ENCODE data around the gene UBTF.

The UBTF gene

DNA sequence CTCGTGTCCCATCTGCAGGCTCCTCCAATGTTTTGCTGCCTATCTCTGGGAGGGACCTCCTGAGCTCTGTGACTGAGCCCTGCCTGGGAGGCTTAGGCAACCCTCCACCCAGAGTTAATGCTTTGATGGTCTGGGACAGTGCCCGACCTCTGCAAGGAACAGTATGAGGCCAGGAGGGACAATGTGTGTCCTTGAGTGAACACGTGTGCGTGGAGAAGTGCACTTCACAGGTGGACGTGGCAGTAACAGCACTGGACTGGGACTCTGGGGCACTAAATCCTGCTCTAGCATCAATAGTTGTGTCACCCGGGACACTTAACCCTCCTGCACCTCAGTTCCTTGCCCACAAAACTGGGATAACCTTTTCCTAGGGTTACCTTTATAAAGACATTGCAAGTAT lies 4.6 kb downstream of the UBTF start:
- Histone ChIP-seq H3K9ac (ENCODE audit: low read length) (no peak overlapping the region), H2AFZ (ENCODE audit: low read depth, low read length) (no peak overlapping the region), H3K27ac (ENCODE audit: low read length) (no peak overlapping the region), H3K4me1 (ENCODE audit: low read length) (peaks cover 44% of the 10 kb centered on the region), H3K4me3 (ENCODE audit: low read length) (no peak overlapping the region), H3K4me2 (ENCODE audit: low read length) (no peak overlapping the region), H3K36me3 (replicated peaks; ENCODE audit: low read depth, low read length) (peaks cover 51% of the 10 kb centered on the region), H4K20me1 (ENCODE audit: insufficient read depth, low read length) (no peaks in the 10 kb centered on the region), H3K27me3 (ENCODE audit: low read depth, low read length) (no peaks in the 10 kb centered on the region), H3K9me3 (ENCODE audit: insufficient read depth, low read length) (no peaks in the 10 kb centered on the region), H3K79me2 (ENCODE audit: low read length) (peaks cover 47% of the 10 kb centered on the region)
- TF ChIP-seq EZH2phosphoT487 (IDR thresholded peaks at IDR 0.05; ENCODE audit: low read depth) = no peak
- TF ChIP-seq, protein P1, sequence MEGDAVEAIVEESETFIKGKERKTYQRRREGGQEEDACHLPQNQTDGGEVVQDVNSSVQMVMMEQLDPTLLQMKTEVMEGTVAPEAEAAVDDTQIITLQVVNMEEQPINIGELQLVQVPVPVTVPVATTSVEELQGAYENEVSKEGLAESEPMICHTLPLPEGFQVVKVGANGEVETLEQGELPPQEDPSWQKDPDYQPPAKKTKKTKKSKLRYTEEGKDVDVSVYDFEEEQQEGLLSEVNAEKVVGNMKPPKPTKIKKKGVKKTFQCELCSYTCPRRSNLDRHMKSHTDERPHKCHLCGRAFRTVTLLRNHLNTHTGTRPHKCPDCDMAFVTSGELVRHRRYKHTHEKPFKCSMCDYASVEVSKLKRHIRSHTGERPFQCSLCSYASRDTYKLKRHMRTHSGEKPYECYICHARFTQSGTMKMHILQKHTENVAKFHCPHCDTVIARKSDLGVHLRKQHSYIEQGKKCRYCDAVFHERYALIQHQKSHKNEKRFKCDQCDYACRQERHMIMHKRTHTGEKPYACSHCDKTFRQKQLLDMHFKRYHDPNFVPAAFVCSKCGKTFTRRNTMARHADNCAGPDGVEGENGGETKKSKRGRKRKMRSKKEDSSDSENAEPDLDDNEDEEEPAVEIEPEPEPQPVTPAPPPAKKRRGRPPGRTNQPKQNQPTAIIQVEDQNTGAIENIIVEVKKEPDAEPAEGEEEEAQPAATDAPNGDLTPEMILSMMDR (IDR thresholded peaks at IDR 0.05; ENCODE audit: low read depth, low read length) = no peak

GRCh38 chr17:44214230-44214494 lies 5.3 kb downstream of the UBTF start:
- Histone ChIP-seq H3K9ac (ENCODE audit: low read length) (no peak overlapping the region), H3K27me3 (ENCODE audit: low read depth, low read length) (no peaks in the 10 kb centered on the region), H3K27ac (ENCODE audit: low read length) (no peak overlapping the region), H3K4me3 (ENCODE audit: low read length) (no peak overlapping the region), H3K36me3 (replicated peaks; ENCODE audit: low read depth, low read length) (peaks cover 58% of the 10 kb centered on the region), H2AFZ (ENCODE audit: low read depth, low read length) (no peak overlapping the region), H3K4me1 (ENCODE audit: low read length) (peaks cover 51% of the 10 kb centered on the region), H3K79me2 (ENCODE audit: low read length) (peaks cover 48% of the 10 kb centered on the region), H3K4me2 (ENCODE audit: low read length) (no peak overlapping the region), H4K20me1 (ENCODE audit: insufficient read depth, low read length) (no peaks in the 10 kb centered on the region), H3K9me3 (ENCODE audit: insufficient read depth, low read length) (no peaks in the 10 kb centered on the region)
- no peak for TF ChIP-seq EZH2phosphoT487 (IDR thresholded peaks at IDR 0.05; ENCODE audit: low read depth)
- TF ChIP-seq, protein P1 (IDR thresholded peaks at IDR 0.05; ENCODE audit: low read depth, low read length) = no peak

DNA sequence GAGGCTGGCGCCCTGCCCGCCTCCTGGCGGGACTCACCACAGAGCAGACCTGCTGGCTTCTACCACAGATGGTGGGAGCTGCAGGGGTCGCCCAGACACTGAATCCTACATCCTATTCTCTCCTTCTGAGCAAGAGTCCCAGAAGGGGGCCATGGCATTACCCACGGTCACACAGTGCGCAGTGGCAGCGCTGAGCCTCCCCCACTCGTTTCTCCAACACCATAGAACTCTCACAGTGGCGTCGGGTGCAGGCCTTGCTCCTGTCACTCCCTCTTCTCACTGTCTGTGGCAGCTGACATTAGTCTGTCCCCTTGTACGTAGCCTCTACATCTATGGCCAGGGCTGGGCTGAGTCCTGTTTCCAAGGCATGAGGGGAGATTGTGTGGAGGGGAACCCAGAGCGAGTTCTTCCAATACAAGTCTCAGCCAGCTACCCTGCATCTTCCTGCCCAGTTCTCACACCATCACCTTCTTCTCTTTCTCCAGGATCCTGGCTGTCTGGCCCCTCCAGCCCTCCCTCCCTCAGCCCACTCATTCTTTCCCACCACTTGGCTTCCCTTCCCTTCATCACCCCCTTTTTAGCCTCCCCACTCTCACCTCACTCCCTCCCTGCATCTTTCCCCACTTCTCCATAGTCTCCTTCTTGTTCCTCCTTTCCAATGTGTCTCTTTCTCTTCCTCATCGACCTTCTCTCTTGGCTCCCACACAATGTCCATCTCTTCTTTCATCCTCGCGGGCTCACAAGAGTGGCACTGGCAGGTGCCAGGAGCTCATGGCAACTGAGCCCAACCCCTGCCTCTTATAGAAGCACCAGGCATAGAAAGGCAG lies 5.9 kb downstream of the UBTF start:
- no peak for TF ChIP-seq EZH2phosphoT487 (IDR thresholded peaks at IDR 0.05; ENCODE audit: low read depth)
- TF ChIP-seq, protein P1 (IDR thresholded peaks at IDR 0.05; ENCODE audit: low read depth, low read length) = no peak
- Histone ChIP-seq H3K79me2 (ENCODE audit: low read length) (peaks cover 43% of the 10 kb centered on the region), H3K9ac (ENCODE audit: low read length) (no peak overlapping the region), H4K20me1 (ENCODE audit: insufficient read depth, low read length) (no peaks in the 10 kb centered on the region), H3K4me1 (ENCODE audit: low read length) (peaks cover 52% of the 10 kb centered on the region), H3K27ac (ENCODE audit: low read length) (no peak overlapping the region), H3K9me3 (ENCODE audit: insufficient read depth, low read length) (no peaks in the 10 kb centered on the region), H3K4me2 (ENCODE audit: low read length) (no peak overlapping the region), H3K36me3 (replicated peaks; ENCODE audit: low read depth, low read length) (peaks cover 61% of the 10 kb centered on the region), H3K27me3 (ENCODE audit: low read depth, low read length) (no peaks in the 10 kb centered on the region), H3K4me3 (ENCODE audit: low read length) (no peak overlapping the region), H2AFZ (ENCODE audit: low read depth, low read length) (no peak overlapping the region)

DNA sequence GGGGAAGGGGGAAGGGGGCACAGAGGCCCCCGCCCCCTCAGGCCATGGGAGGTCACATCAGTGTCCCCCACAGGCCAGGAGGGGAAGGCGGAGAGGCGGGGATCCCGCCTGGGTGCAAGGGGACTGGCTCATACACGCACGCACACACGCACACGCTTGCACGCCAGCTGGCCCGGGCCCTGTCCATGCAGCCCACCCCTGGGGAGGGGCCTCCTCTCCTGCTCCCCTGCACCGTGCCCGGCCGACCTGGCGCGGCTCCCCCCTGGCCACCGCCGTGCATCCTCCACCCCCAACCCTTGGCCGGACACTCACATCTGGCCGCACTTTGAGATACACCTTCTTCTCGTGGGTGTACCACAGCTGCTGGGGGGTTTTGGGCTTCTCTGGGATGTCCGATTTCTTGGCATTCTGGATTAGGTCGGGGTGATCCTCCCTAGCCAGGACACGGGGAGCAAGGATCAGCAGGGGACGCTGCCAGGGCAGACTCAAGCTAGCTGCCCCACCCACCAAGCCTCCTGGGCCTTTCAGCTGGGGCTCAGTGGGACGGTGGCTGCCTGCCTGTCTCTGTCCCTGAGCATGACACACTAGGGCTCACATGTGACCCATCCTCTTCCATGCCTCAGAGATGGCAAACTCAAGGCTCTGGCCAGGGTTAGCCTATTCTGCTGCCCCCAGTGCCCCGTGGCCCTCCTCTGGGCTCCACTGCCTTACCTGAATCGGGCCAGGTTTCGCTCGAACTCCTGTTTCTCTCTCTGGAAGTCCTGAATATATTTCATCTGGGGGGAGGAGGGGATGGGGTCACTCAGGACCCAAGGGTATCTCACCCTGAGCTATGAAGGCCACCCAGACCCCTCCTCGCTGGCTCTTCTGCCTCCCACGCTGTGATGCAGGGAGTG lies 6.7 kb downstream of the UBTF start:
- H2AFZ ChIP-seq (ENCODE audit: low read depth, low read length) = no peak overlapping the region
- H3K79me2 ChIP-seq (ENCODE audit: low read length) = peaks cover 37% of the 10 kb centered on the region
- H3K9ac ChIP-seq (ENCODE audit: low read length) = no peak overlapping the region
- no peaks in the 10 kb centered on the region for H3K9me3 ChIP-seq (ENCODE audit: insufficient read depth, low read length)
- H3K36me3 ChIP-seq (replicated peaks; ENCODE audit: low read depth, low read length) = peaks cover 66% of the 10 kb centered on the region
- TF ChIP-seq EZH2phosphoT487 (IDR thresholded peaks at IDR 0.05; ENCODE audit: low read depth) = no peak
- TF ChIP-seq, protein P1 (IDR thresholded peaks at IDR 0.05; ENCODE audit: low read depth, low read length) = no peak
- no peaks in the 10 kb centered on the region for H3K27me3 ChIP-seq (ENCODE audit: low read depth, low read length)
- H3K4me3 ChIP-seq (ENCODE audit: low read length) = no peak overlapping the region
- H3K27ac ChIP-seq (ENCODE audit: low read length) = no peak overlapping the region
- H4K20me1 ChIP-seq (ENCODE audit: insufficient read depth, low read length) = no peaks in the 10 kb centered on the region
- peaks cover 52% of the 10 kb centered on the region for H3K4me1 ChIP-seq (ENCODE audit: low read length)
- no peak overlapping the region for H3K4me2 ChIP-seq (ENCODE audit: low read length)

Data from OCI-LY3 (cell line).